Gastrocnemius medialis (tissue), 4 donors: ENCODE data around the gene SCGN.

Experiments used
- POLR2A ChIP-seq, 2 donors: fragments of 450-650 bp; IDR thresholded peaks; one replicate each; pipeline ENCODE4 v1.6.1; 2017; ENCODE audit warnings: antibody characterized with exemption in 2 of 2, mild to moderate bottlenecking in 2 of 2, moderate library complexity in 2 of 2
- TF ChIP-seq, protein P1 (sequence below), 5 experiments: fragments of 450-650 bp in 3 of 5; fragments of 200-600 bp in 2 of 5; sonication (generic) in 2 of 5; IDR thresholded peaks in 4 of 5; conservative IDR thresholded peaks in 1 of 5; 1 replicate in 4 of 5; 2 replicates in 1 of 5; pipeline ENCODE4 v1.5.1; 2016 to 2019; ENCODE audit warnings: antibody characterized with exemption in 5 of 5, mild to moderate bottlenecking in 3 of 5, moderate library complexity in 3 of 5

DNA sequence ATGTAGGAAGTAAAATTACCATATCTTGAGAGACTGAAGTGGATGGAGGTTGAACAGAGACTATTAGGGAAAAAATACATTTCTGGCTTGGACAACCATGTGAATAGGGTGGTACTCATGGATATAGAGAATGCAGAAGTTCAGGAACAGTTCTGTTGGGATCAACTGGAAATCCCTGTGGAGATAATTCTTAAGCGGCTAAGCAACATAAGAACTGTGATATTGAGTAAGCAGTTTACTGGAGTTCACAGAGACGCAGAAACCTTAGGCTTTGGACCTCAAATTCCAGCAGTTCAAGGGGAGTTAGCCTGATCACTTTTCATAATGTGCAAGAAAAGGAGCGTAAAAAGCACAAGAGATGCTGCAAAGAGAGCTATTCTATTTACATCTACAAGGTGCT, 78.9 kb downstream of the SCGN start:
- TF ChIP-seq, protein P1, sequence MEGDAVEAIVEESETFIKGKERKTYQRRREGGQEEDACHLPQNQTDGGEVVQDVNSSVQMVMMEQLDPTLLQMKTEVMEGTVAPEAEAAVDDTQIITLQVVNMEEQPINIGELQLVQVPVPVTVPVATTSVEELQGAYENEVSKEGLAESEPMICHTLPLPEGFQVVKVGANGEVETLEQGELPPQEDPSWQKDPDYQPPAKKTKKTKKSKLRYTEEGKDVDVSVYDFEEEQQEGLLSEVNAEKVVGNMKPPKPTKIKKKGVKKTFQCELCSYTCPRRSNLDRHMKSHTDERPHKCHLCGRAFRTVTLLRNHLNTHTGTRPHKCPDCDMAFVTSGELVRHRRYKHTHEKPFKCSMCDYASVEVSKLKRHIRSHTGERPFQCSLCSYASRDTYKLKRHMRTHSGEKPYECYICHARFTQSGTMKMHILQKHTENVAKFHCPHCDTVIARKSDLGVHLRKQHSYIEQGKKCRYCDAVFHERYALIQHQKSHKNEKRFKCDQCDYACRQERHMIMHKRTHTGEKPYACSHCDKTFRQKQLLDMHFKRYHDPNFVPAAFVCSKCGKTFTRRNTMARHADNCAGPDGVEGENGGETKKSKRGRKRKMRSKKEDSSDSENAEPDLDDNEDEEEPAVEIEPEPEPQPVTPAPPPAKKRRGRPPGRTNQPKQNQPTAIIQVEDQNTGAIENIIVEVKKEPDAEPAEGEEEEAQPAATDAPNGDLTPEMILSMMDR (IDR thresholded peaks at IDR 0.05 in 4 of 5, conservative IDR thresholded peaks at IDR 0.05 in 1 of 5) = no peak
- TF ChIP-seq POLR2A (IDR thresholded peaks at IDR 0.05) = no peak
